Liver (tissue), 9 donors: ENCODE results near the gene WWOX. TPM values are rescaled to one million over a fixed set of nuclear protein-coding genes. Genes with fewer than 3 reads are reported as not detected.

Experiments used
- DNase-seq: peaks from one replicate; pipeline ENCODE4 v3.0.0-alpha.2; 2017; ENCODE audit warnings: low spot score
- H3K27ac ChIP-seq, 2 donors: one replicate each; pipeline ENCODE4 v1.7.0; 2013; ENCODE audit warnings: inconsistent platforms in 2 of 2, low read length in 2 of 2, control low read depth in 1 of 2, low read depth in 1 of 2, mild to moderate bottlenecking in 1 of 2
- H3K27me3 ChIP-seq, 4 donors: one replicate each; pipeline versions ENCODE4 v1.6.1 to v1.7.0; 2013; ENCODE audit warnings: low read length in 3 of 4, inconsistent platforms in 1 of 4, mild to moderate bottlenecking in 1 of 4, moderate library complexity in 1 of 4; ENCODE audit not compliant: control insufficient read depth in 4 of 4, insufficient read depth in 4 of 4
- H3K36me3 ChIP-seq, 4 donors: one replicate each; pipeline versions ENCODE4 v1.6.1 to v1.7.0; 2013; ENCODE audit warnings: low read length in 3 of 4, mild to moderate bottlenecking in 3 of 4, low read depth in 1 of 4, moderate library complexity in 1 of 4; ENCODE audit not compliant: control insufficient read depth in 4 of 4, insufficient read depth in 3 of 4
- H3K4me1 ChIP-seq, 4 donors: one replicate each; pipeline versions ENCODE4 v1.6.1 to v1.7.0; 2013; ENCODE audit warnings: low read length in 3 of 4, mild to moderate bottlenecking in 3 of 4, moderate library complexity in 1 of 4; ENCODE audit not compliant: control insufficient read depth in 4 of 4, insufficient read depth in 4 of 4
- H3K4me3 ChIP-seq, 3 donors: one replicate each; pipeline versions ENCODE4 v1.6.1 to v1.7.0; 2013; ENCODE audit warnings: low read length in 3 of 3, control low read depth in 1 of 3, low read depth in 1 of 3, mild to moderate bottlenecking in 1 of 3
- H3K9ac ChIP-seq, 2 donors: one replicate each; pipeline ENCODE4 v1.7.0; 2013; ENCODE audit warnings: low read length in 2 of 2, mild to moderate bottlenecking in 2 of 2, moderate library complexity in 2 of 2, control low read depth in 1 of 2, low read depth in 1 of 2
- H3K9me3 ChIP-seq, 4 donors: one replicate each; pipeline versions ENCODE4 v1.6.1 to v1.7.0; 2013; ENCODE audit warnings: low read length in 3 of 4; ENCODE audit not compliant: control insufficient read depth in 4 of 4
- EGR1 ChIP-seq, 2 donors: IDR thresholded peaks; 2 replicates each; pipeline ENCODE4 v1.6.1; 2016 to 2018; ENCODE audit warnings: antibody characterized with exemption in 2 of 2, low read depth in 2 of 2
- FOXA1 ChIP-seq: IDR thresholded peaks from 2 replicates; pipeline ENCODE4 v1.6.1; 2016; ENCODE audit warnings: antibody characterized with exemption
- GABPA ChIP-seq, 2 donors: IDR thresholded peaks in 1 of 2; conservative IDR thresholded peaks in 1 of 2; 2 replicates each; pipeline ENCODE4 v1.6.1; 2016; ENCODE audit warnings: antibody characterized with exemption in 2 of 2, mild to moderate bottlenecking in 1 of 2, moderate library complexity in 1 of 2
- HNF4A ChIP-seq, 2 donors: conservative IDR thresholded peaks; 2 replicates each; pipeline ENCODE4 v1.6.1; 2016; ENCODE audit warnings: antibody characterized with exemption in 2 of 2, mild to moderate bottlenecking in 2 of 2
- HNF4G ChIP-seq: IDR thresholded peaks from 2 replicates; pipeline ENCODE4 v1.6.1; 2016; ENCODE audit warnings: antibody characterized with exemption
- JUND ChIP-seq, 2 donors: IDR thresholded peaks; 2 replicates each; pipeline ENCODE4 v1.6.1; 2016; ENCODE audit warnings: antibody characterized with exemption in 2 of 2
- MAX ChIP-seq: IDR thresholded peaks from 2 replicates; pipeline ENCODE4 v1.6.1; 2016; ENCODE audit warnings: antibody characterized with exemption
- RAD21 ChIP-seq, 2 donors: IDR thresholded peaks; 2 replicates each; pipeline ENCODE4 v1.6.1; 2016; ENCODE audit warnings: antibody characterized with exemption in 2 of 2, mild to moderate bottlenecking in 2 of 2
- RXRA ChIP-seq, 2 donors: IDR thresholded peaks; 2 replicates each; pipeline ENCODE4 v1.6.1; 2017 to 2018; ENCODE audit warnings: antibody characterized with exemption in 2 of 2, mild to moderate bottlenecking in 1 of 2
- SP1 ChIP-seq: IDR thresholded peaks from 2 replicates; pipeline ENCODE4 v1.6.1; 2018; ENCODE audit warnings: antibody characterized with exemption, mild to moderate bottlenecking
- ZBTB33 ChIP-seq: IDR thresholded peaks from 2 replicates; pipeline ENCODE4 v1.6.1; 2016; ENCODE audit warnings: antibody characterized with exemption
- WGBS: extraction: QIAGEN DNeasy Blood & Tissue Kit; methylation state at CpG from one replicate; pipeline ENCODE4 v1.1.7; 2013; 5-methylcytosine and 5-hydroxymethylcytosine counted together
- polyA plus RNA-seq, 2 donors: library from polyadenylated mRNA; stranded (reverse) in 1 of 2; unstranded in 1 of 2; fragments of 200-250 nt in 1 of 2; fragments of >200 nt in 1 of 2; fragmentation: Nextera tagmentation in 1 of 2; extraction: Ambion mirVana in 1 of 2; gene quantifications; one replicate each; pipeline versions ENCODE4 v1.2.1 to v1.2.3, GENCODE V29; 2013 to 2015
- total RNA-seq, 2 donors: library from RNA; depleted of rRNA; stranded (reverse); fragments of >200 nt; gene quantifications; one replicate each; pipeline ENCODE4 v1.2.3, GENCODE V29; 2014
- TF ChIP-seq, protein P1 (sequence below): IDR thresholded peaks from 2 replicates; pipeline ENCODE4 v1.6.1; 2016; ENCODE audit warnings: antibody characterized with exemption
- TF ChIP-seq, protein P2 (sequence below): fragments of 150-350 bp; IDR thresholded peaks from 2 replicates; pipeline ENCODE4 v1.5.1; 2017; ENCODE audit warnings: improper control_type of control experiment, low read depth, low read length; ENCODE audit not compliant: missing input control
- donor health status: healthy.
- donor health status: healthy.
- donor health status: healthy.
- donor health status: healthy.
- donor health status: healthy.

Gene WWOX
- total and polyA plus RNA-seq, 4 donors: 9.8 to 46.0 (median 15.3) TPM

GRCh38 chr16:79181419-79181818, 1082.0 kb downstream of the WWOX start (continued):
- TF ChIP-seq EGR1 (IDR thresholded peaks at IDR 0.05; ENCODE audit: low read depth in 2 of 2): no peak

- no peak for DNase-seq
- Histone ChIP-seq H3K9ac (no peak overlapping the region), H3K36me3 (no peaks in the 10 kb centered on the region), H3K27me3 (no peaks in the 10 kb centered on the region), H3K4me3 (no peak overlapping the region), H3K27ac (no peak overlapping the region), H3K9me3 (peaks cover 0 to 3% (median 0%) of the 10 kb centered on the region in 4 donors), H3K4me1 (no peaks in the 10 kb centered on the region)
- no peak for TF ChIP-seq JUND (IDR thresholded peaks at IDR 0.05)
- TF ChIP-seq HNF4A (conservative IDR thresholded peaks at IDR 0.05): no peak
- no peak for TF ChIP-seq SP1
- WGBS: 83% methylated on average over 6 of the region's 6 CpGs
Observed at GRCh38 chr16:79182616-79183015, 1083.2 kb downstream of the WWOX start.

GRCh38 chr16:79183571-79183970, 1084.1 kb downstream of the WWOX start:
- Histone ChIP-seq H3K27ac (no peak overlapping the region), H3K4me1 (no peaks in the 10 kb centered on the region), H3K27me3 (no peaks in the 10 kb centered on the region), H3K36me3 (no peaks in the 10 kb centered on the region), H3K4me3 (no peak overlapping the region), H3K9ac (no peak overlapping the region), H3K9me3 (peaks cover 0 to 3% (median 0%) of the 10 kb centered on the region in 4 donors)
- no peak for DNase-seq
- TF ChIP-seq FOXA1 (no peak), HNF4A (conservative IDR thresholded peaks at IDR 0.05) (no peak), RAD21 (IDR thresholded peaks at IDR 0.05) (no peak), EGR1 (IDR thresholded peaks at IDR 0.05; ENCODE audit: low read depth in 2 of 2) (no peak), GABPA (IDR thresholded peaks at IDR 0.05 in 1 of 2, conservative IDR thresholded peaks at IDR 0.05 in 1 of 2) (no peak), HNF4G (no peak), RXRA (IDR thresholded peaks at IDR 0.05) (no peak), ZBTB33 (no peak), SP1 (no peak), MAX (no peak)
- TF ChIP-seq, protein P1, sequence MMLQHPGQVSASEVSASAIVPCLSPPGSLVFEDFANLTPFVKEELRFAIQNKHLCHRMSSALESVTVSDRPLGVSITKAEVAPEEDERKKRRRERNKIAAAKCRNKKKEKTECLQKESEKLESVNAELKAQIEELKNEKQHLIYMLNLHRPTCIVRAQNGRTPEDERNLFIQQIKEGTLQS: no peak
- TF ChIP-seq, protein P2, sequence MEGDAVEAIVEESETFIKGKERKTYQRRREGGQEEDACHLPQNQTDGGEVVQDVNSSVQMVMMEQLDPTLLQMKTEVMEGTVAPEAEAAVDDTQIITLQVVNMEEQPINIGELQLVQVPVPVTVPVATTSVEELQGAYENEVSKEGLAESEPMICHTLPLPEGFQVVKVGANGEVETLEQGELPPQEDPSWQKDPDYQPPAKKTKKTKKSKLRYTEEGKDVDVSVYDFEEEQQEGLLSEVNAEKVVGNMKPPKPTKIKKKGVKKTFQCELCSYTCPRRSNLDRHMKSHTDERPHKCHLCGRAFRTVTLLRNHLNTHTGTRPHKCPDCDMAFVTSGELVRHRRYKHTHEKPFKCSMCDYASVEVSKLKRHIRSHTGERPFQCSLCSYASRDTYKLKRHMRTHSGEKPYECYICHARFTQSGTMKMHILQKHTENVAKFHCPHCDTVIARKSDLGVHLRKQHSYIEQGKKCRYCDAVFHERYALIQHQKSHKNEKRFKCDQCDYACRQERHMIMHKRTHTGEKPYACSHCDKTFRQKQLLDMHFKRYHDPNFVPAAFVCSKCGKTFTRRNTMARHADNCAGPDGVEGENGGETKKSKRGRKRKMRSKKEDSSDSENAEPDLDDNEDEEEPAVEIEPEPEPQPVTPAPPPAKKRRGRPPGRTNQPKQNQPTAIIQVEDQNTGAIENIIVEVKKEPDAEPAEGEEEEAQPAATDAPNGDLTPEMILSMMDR: no peak
- 97% methylated on average over 4 of the region's 4 CpGs for WGBS
